Ishikawa (cell line): Measurements from ENCODE around the gene FOXP1.

ENCODE experiments used
- CREB1 ChIP-seq: IDR thresholded peaks from 2 replicates; pipeline ENCODE4 v1.6.1; 2012; ENCODE audit warnings: low read depth
- EP300 ChIP-seq: IDR thresholded peaks from 2 replicates; pipeline ENCODE4 v1.6.1; 2012; ENCODE audit warnings: borderline replicate concordance
- FOXM1 ChIP-seq: IDR thresholded peaks from 2 replicates; pipeline ENCODE4 v1.6.1; 2012; ENCODE audit warnings: low read depth, borderline replicate concordance
- TAF1 ChIP-seq: IDR thresholded peaks from 2 replicates; pipeline ENCODE4 v1.6.1; 2012; ENCODE audit warnings: low read depth, mild to moderate bottlenecking
- TCF12 ChIP-seq: IDR thresholded peaks from 2 replicates; pipeline ENCODE4 v1.6.1; 2012; ENCODE audit warnings: low read depth
- TEAD4 ChIP-seq: IDR thresholded peaks from 2 replicates; pipeline ENCODE4 v1.6.1; 2012
- YY1 ChIP-seq: IDR thresholded peaks from 2 replicates; pipeline ENCODE4 v1.6.1; 2012; ENCODE audit warnings: low read depth
- TF ChIP-seq, protein P1 (sequence below): IDR thresholded peaks from 2 replicates; pipeline ENCODE4 v1.6.1; 2012; ENCODE audit warnings: low read depth, mild to moderate bottlenecking
- TF ChIP-seq, protein P2 (sequence below): IDR thresholded peaks from 2 replicates; pipeline ENCODE4 v1.6.1; 2012
- TF ChIP-seq, protein P3 (sequence below): IDR thresholded peaks from 2 replicates; pipeline ENCODE4 v1.6.1; 2012

DNA sequence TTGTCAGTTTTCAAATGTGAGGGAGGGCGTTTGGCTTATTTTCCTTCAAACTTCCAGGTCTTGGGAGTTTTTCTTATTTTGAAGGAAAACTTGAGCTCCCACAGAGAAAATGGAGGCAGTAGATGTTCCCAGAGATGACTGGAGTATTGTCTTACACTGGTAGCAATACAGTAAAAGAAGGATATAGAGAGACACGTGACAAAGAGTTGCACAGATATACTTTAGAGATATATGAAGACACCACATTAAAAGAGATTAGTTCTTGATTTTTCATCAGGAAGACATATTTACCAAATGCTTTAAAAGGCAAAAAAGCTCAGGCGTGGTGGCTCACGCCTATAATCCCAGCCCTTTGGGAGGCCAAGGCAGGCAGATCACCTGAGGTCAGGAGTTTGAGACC is 490.9 kb downstream of the FOXP1 start:
- TF ChIP-seq, protein P1, sequence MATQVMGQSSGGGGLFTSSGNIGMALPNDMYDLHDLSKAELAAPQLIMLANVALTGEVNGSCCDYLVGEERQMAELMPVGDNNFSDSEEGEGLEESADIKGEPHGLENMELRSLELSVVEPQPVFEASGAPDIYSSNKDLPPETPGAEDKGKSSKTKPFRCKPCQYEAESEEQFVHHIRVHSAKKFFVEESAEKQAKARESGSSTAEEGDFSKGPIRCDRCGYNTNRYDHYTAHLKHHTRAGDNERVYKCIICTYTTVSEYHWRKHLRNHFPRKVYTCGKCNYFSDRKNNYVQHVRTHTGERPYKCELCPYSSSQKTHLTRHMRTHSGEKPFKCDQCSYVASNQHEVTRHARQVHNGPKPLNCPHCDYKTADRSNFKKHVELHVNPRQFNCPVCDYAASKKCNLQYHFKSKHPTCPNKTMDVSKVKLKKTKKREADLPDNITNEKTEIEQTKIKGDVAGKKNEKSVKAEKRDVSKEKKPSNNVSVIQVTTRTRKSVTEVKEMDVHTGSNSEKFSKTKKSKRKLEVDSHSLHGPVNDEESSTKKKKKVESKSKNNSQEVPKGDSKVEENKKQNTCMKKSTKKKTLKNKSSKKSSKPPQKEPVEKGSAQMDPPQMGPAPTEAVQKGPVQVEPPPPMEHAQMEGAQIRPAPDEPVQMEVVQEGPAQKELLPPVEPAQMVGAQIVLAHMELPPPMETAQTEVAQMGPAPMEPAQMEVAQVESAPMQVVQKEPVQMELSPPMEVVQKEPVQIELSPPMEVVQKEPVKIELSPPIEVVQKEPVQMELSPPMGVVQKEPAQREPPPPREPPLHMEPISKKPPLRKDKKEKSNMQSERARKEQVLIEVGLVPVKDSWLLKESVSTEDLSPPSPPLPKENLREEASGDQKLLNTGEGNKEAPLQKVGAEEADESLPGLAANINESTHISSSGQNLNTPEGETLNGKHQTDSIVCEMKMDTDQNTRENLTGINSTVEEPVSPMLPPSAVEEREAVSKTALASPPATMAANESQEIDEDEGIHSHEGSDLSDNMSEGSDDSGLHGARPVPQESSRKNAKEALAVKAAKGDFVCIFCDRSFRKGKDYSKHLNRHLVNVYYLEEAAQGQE, result no peak
- no peak for TF ChIP-seq YY1
- TF ChIP-seq TAF1, result no peak
- TF ChIP-seq, protein P2, sequence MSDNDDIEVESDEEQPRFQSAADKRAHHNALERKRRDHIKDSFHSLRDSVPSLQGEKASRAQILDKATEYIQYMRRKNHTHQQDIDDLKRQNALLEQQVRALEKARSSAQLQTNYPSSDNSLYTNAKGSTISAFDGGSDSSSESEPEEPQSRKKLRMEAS, result no peak
- no peak for TF ChIP-seq CREB1
- no peak for TF ChIP-seq EP300
- TF ChIP-seq, protein P3, sequence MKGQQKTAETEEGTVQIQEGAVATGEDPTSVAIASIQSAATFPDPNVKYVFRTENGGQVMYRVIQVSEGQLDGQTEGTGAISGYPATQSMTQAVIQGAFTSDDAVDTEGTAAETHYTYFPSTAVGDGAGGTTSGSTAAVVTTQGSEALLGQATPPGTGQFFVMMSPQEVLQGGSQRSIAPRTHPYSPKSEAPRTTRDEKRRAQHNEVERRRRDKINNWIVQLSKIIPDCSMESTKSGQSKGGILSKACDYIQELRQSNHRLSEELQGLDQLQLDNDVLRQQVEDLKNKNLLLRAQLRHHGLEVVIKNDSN, result no peak
- TF ChIP-seq TCF12, result no peak
- TF ChIP-seq TEAD4, result no peak
- TF ChIP-seq FOXM1, result no peak
